Right renal pelvis (tissue), 4 donors: ENCODE results near the gene ZP4. TPM values are rescaled to one million over a fixed set of nuclear protein-coding genes. Genes with fewer than 3 reads are reported as not detected.

Experiments used
- DNase-seq, 4 donors: peaks; one replicate each; pipeline ENCODE4 v3.0.0-alpha.2; 2013; ENCODE audit warnings: low read depth in 4 of 4, low spot score in 3 of 4, missing footprints in 1 of 4
- polyA plus RNA-seq, 4 donors: library from polyadenylated mRNA; unstranded; fragments of 120-200 nt; gene quantifications; one replicate each; pipeline ENCODE4 v1.2.1, GENCODE V29; 2013; ENCODE audit not compliant: insufficient read length in 4 of 4

The ZP4 gene, protein sequence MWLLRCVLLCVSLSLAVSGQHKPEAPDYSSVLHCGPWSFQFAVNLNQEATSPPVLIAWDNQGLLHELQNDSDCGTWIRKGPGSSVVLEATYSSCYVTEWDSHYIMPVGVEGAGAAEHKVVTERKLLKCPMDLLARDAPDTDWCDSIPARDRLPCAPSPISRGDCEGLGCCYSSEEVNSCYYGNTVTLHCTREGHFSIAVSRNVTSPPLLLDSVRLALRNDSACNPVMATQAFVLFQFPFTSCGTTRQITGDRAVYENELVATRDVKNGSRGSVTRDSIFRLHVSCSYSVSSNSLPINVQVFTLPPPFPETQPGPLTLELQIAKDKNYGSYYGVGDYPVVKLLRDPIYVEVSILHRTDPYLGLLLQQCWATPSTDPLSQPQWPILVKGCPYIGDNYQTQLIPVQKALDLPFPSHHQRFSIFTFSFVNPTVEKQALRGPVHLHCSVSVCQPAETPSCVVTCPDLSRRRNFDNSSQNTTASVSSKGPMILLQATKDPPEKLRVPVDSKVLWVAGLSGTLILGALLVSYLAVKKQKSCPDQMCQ
- polyA plus RNA-seq = not detected

GRCh38 chr1:237890822-237891221 lies at the start of gene ZP4:
ZP4 (minus strand) TSS chr1:237890922; CDS start chr1:237890635, 287 bp downstream.
- no peak for DNase-seq

DNA sequence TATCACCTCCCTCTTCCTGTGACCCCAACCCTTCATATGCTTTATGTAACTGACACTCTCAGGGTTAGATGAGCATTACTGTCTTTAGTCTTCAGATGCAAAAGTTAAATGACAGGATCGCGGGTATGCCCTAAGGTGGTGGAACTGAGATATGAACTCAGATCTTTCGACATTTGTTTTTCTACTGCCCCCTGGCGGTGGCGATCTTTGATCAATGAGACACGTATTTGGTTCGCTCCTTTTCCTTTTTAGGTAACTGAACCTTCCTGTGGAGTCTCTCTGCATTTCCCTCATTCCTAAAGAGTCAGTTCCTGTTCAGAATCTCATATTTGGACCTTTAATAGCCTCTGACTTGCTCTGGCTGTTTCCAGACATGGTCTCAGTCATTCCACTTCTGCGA lies 47.8 kb upstream of the ZP4 start:
- no peak for DNase-seq

DNA sequence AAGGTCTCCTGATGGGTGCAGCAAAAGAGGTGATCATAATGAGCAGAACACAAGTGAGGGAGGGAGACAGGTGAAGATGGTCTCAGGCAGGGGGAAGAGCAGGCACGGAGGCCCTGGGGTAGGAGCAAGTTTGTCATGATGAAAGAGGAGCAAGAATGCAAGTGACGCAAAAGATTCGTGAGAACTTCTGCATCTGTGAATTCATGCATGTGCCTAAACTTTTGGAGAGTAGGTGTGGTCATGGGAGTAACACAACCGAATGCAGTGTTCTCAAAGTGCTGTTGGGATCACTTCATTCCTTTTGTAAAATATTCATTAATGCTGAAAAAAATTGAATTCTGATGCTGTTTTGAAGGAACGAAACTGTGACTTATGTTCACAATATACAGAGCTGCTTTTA lies 47.3 kb upstream of the ZP4 start:
- DNase-seq = no peak

DNA sequence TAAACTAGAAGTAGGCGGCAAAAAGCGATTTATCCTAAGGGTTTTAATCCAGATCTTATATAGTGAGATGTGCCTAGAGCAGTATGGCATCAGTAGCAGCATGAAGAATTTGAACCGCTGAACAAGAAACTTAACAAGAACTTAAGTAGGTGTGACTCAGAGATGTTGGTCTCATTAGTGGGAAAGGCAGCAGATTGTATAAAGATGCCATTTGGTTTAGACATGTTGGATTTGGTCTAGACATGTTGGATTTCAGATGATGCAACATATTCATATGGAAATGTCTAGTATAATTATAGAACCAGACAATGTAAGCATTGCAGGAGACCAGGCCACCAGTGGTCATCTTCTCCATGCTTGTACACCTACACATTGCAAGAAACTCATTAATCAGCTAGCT lies 42.1 kb upstream of the ZP4 start:
- no peak for DNase-seq

- no peak for DNase-seq
These were observed 40.9 kb upstream of the ZP4 start for GRCh38 chr1:237931581-237931980.

GRCh38 chr1:237927198-237927597 lies 36.5 kb upstream of the ZP4 start:
- DNase-seq = no peak

DNA sequence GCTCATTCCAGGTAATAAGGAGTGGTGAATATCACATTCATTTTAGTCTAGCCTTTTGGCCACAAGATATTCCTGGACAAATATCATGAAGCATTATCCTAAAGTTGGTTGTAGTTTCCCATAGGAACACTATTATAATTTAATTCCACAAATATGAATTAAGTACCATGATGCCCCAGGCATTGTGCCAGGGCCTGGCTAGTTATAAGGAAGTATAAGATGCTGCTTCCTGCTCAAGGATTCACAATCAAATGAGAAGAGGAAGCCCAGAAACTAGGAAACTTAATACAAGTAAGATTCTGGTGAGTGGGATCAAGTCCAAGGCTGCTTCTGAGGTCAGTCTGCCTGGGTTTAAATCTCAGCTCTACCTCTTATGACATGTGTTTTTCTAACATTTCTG lies 30.6 kb upstream of the ZP4 start:
- no peak for DNase-seq

GRCh38 chr1:237913345-237913744 lies 22.6 kb upstream of the ZP4 start:
- DNase-seq = no peak

GRCh38 chr1:237911911-237912310 lies 21.2 kb upstream of the ZP4 start:
- no peak for DNase-seq

DNA sequence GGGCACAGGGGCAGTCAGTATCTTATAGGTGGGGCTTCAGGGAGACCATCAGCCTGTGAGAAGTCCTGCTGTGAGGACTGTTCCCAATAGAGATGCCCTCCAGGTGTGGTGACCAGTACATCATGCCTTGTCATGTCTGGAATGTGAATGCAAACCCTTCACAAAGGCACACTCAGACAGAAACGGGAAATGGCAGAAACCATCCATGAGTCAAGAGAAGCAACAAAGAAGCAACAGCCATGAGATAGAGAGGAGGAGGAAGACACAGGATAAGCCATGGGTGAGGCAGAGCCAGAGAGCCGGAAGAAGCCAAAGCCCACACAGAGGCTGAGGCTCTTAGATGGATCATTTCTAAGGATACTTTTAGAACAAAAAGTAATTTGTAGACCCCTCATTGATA lies 20.1 kb upstream of the ZP4 start:
- DNase-seq = no peak

DNA sequence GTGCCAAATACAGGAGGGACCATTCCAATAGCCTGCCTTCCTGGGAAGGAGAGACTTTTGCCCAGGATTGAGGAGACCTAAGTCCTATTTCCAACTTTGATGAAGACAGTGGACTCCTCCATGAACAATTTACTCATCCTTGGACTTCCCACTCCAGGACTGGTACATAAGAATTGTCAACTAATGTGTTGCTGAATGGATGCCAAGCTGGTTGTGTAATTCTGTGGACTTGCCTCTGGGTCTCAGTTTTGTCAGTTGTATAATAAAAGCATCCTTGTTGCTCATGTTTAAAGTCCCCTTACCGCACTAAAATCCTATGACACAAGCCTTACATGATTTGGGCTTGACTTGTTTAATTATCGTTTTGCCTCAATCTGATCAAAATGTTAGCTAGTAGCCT lies 13.2 kb upstream of the ZP4 start:
- DNase-seq = no peak

GRCh38 chr1:237902960-237903743 lies 12.4 kb upstream of the ZP4 start:
- DNase-seq = no peak

- no peak for DNase-seq
These were observed 10.7 kb upstream of the ZP4 start for GRCh38 chr1:237901299-237901934.

- no peak for DNase-seq
These were observed 4.9 kb upstream of the ZP4 start for GRCh38 chr1:237895630-237896029.

GRCh38 chr1:237894131-237894530 lies 3.4 kb upstream of the ZP4 start:
- DNase-seq = no peak

DNA sequence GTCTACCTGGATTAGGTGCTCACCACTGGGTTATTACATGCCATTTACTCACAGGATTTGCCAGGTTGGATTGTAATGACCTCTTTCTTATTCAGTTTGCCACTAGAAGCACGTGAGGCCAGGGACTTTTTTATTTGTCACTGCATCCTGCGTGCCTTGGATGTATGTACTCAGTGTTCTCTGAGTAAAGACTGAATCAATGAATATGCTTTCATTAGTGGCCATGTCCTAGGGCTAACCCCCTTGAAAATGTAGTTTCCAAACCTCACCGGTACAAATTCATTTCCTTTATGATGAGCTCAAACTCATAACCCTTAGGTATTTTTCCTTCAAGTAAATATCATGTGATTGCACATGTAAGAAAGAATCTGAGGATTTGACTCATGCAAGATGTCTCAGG lies 1.3 kb upstream of the ZP4 start:
- no peak for DNase-seq

- DNase-seq = no peak
These were observed 544 bp upstream of the ZP4 start for GRCh38 chr1:237891266-237891665.

- no peak for DNase-seq
These were observed 306 bp downstream of the ZP4 start for GRCh38 chr1:237890416-237890815.

DNA sequence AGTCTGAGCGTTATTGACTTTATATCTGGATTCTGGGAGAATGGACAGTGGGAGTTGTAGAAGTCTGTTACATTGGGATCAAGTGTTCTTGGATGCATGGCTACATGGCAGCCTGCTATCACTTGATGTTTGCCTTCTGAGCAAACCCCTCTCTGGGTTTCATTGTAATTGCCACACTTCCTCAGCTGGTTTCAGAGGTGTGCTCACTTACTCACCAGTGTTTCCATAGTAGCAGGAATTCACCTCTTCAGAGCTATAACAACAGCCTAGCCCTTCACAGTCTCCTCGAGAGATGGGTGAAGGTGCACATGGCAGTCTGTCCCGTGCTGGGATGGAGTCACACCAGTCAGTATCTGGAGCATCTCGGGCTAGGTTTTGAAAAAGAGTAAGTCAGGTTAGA lies 2.6 kb downstream of the ZP4 start:
- no peak for DNase-seq

GRCh38 chr1:237887542-237887941 lies 3.2 kb downstream of the ZP4 start:
- no peak for DNase-seq

- no peak for DNase-seq
These were observed 6.5 kb downstream of the ZP4 start for GRCh38 chr1:237884237-237884636.
